Limb (tissue), 2 donors: ENCODE measurements around the gene BLM.
"Not testable (repeated sequence)": the region's sequence is repeated elsewhere in the genome, so short reads cannot be mapped to it uniquely, and the experiment has no call there.

Experiments used
- DNase-seq, 2 donors: peaks; one replicate each; pipeline ENCODE4 v3.0.0-alpha.2; 2016; ENCODE audit errors: extremely low spot score in 2 of 2

BLM gene

GRCh38 chr15:90730290-90730689 lies 13.1 kb downstream of the BLM start:
- DNase-seq: no peak

GRCh38 chr15:90735923-90736322 lies 18.8 kb downstream of the BLM start:
- no peak for DNase-seq

GRCh38 chr15:90740545-90740944 lies 23.4 kb downstream of the BLM start:
- DNase-seq: not testable (repeated sequence)

- no peak for DNase-seq
Measured at GRCh38 chr15:90742087-90742486, 24.9 kb downstream of the BLM start.

- DNase-seq: no peak
Measured at GRCh38 chr15:90743407-90743806, 26.3 kb downstream of the BLM start.

GRCh38 chr15:90744759-90745402 lies 27.7 kb downstream of the BLM start:
- DNase-seq: no peak

- DNase-seq: no peak
Measured at GRCh38 chr15:90749754-90750153, 32.6 kb downstream of the BLM start.

- no peak for DNase-seq
Measured at GRCh38 chr15:90750186-90750585, 33.0 kb downstream of the BLM start.

- no peak for DNase-seq
Measured at GRCh38 chr15:90751300-90751825, 34.2 kb downstream of the BLM start.

GRCh38 chr15:90756916-90757315 lies 39.8 kb downstream of the BLM start:
- no peak for DNase-seq

- DNase-seq: no peak
Measured at GRCh38 chr15:90757461-90757860, 40.3 kb downstream of the BLM start.

GRCh38 chr15:90760661-90761232 lies 43.6 kb downstream of the BLM start:
- no peak for DNase-seq

GRCh38 chr15:90761629-90762028 lies 44.5 kb downstream of the BLM start:
- no peak for DNase-seq

- DNase-seq: no peak
Measured at GRCh38 chr15:90762109-90762508, 45.0 kb downstream of the BLM start.

- DNase-seq: no peak
Measured at GRCh38 chr15:90763366-90764099, 46.4 kb downstream of the BLM start.

GRCh38 chr15:90765531-90765930 lies 48.4 kb downstream of the BLM start:
- DNase-seq: no peak

- no peak for DNase-seq
Measured at GRCh38 chr15:90765966-90766365, 48.8 kb downstream of the BLM start.

- no peak for DNase-seq
Measured at GRCh38 chr15:90769375-90769774, 52.2 kb downstream of the BLM start.

GRCh38 chr15:90773485-90773884 lies 56.3 kb downstream of the BLM start:
- DNase-seq: no peak

- DNase-seq: no peak
Measured at GRCh38 chr15:90774731-90775514, 57.8 kb downstream of the BLM start.

- DNase-seq: no peak
Measured at GRCh38 chr15:90780916-90781315, 63.8 kb downstream of the BLM start.

- DNase-seq: no peak
Measured at GRCh38 chr15:90782442-90782841, 65.3 kb downstream of the BLM start.
